Midbrain (tissue), 1 donor: ENCODE measurements around the gene COL15A1.

Source experiments
- DNase-seq: peaks from one replicate; lab custom pipeline; 2025; lab: John Stamatoyannopoulos, UW

COL15A1 gene

GRCh38 chr9:98916660-98917059, 27.0 kb upstream of the COL15A1 start:
- DNase-seq, result no peak

GRCh38 chr9:98917746-98918487, 25.8 kb upstream of the COL15A1 start:
- no peak for DNase-seq

DNA sequence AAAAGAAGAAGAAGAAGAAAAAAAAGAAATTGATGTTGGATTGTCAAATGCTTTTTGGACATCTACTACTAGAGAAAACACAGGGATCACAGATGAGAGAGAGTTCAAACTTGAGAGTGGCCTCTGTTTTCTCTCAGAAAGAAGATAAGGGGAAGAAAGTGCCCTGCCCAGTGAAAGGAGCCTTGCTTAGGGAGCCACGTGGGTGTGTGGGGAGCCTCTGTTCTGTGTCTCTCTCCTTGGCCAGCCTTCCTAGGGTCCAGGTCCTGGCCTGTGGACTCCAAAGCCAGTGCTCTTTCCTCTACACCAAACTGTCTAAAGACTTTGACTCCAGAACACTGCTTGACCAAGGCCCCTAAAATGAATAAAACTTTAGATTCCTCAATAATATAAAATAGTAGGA, 22.0 kb upstream of the COL15A1 start:
- DNase-seq, result no peak

DNA sequence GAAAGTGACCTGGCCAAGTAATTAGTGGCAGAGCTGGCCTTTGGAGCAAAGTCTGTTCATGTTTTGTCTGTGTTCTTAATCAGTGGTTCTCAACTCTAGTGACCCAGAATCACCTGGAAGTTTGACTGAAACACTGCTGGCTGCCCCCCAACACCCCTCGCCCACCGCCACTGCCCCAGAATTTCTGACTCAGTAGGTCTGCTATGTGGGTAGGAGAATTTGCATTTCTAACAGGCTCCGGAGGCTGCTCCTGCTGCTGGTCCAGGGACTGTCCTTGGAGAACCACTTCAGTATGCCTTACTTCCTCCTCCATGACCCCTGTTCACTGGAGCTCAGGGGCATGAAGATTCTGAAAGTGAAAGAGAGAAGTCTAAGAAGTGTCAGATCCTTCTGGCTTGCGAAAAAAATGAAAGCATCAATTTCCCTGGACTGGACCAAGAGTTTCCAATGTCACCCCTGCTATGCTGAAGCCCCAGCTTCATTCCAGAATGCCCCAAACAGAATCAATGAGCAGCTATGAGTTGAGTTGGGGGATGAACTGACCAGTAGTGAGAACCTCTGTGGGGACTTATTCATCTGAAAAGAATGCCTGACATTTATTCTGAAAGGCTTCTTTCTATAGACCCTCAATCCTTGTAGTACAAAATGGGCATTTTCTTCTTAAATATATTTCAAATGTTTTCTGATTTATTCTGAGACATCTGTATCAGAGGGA, 20.8 kb upstream of the COL15A1 start:
- DNase-seq, result peak; percentile 35

GRCh38 chr9:98923451-98924123, 20.1 kb upstream of the COL15A1 start:
- DNase-seq, result no peak

DNA sequence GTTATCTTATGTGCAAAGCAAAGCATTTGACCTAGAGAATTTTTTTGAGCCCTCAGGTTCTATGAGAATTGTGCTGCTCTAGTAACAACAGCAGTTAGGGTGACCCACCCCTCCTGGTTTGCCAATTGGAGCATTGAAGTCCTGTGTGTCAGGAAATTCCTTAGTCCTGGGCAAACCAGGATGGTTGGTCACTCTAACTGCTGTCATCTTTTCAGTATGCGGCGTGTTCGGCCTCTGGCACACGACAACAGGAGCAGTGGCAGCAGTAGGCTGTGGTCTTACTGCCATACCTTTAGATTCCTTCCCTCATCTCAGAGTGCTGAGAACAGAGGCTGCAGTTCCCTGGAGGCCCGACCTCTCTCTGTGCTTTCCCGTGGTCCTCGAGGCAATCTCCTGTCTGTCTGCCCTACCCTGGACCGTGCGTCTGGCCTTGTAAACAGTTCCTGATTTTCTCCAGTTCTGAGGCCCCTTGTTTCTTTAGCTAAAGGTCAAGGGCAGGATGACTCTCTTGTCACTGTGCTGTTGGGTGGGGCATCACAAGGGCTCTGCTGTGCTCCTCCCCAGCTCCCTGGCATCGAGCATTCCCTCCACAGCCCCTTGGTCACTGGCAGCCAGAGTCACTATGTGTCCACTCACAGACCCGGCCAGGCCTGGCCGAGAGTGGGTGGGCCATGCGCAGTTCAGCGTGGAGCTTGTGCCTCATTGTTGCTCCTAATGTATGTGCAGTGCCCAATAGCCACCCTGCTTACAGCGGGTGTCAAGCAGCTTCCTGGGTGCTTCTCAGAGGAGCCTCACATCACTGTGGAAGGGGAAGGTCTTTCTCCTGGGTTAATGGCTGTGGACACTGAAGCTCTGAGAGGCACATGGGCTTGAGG, 18.5 kb upstream of the COL15A1 start:
- DNase-seq, result no peak

DNA sequence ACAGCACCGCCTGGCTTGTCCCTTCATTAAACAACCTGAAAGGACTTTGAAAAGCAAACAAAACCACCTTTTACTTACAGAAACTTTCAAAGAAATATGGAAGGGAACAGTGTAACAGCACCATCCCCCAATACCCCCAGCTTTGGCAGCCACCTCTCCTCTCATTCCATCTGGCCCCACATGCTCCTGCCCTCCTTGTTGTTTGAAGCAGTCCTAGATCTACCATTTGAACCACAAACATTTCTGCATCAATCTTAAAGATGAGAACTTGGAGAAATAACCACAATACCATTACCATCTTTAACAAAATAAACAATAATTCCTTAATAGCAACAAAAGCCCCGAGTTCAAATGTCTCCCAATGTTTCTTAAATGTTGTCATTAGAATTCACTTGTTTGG, 17.8 kb upstream of the COL15A1 start:
- no peak for DNase-seq

GRCh38 chr9:98927724-98928123, 16.0 kb upstream of the COL15A1 start:
- no peak for DNase-seq

DNA sequence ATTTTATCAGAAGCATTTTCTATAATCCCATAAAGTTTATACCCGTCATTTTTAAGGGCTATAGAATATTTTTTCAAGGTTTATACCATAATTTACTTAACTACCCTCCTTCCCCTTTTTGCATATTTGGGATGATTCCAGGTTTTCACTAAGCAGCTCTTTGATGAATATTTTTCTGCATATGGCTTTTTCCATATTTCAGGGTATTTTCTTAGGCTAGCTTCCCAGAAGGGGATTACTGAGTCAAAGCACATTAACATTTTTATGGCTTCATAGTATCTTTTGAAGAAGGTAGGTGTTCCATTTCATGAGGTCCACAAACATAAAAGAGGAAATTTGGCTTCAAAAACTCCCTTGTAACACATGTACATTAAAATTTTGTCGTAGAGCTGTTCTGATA, 14.6 kb upstream of the COL15A1 start:
- no peak for DNase-seq

DNA sequence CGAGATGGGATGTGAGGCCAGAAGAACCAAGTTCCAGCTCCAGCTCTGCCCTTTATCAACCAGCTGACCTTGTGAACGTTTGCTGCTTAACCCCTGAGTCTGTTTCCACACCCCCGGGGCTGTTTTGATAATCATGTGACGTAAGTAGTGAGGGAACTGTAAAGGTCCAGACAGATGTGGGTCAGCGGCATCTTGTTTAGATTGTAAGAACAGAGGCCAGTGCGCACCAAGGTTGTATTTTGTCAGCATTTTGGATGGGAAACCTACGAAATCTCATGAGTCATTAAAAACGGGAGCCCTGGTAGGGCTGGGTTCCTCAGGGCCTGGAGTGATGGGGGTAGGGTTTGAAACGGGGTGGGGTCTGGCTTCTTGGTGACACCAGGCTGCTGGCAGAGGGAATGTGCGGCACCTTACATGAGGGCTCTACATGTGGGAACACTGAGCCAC, 13.8 kb upstream of the COL15A1 start:
- DNase-seq, result no peak

GRCh38 chr9:98930792-98931191, 12.9 kb upstream of the COL15A1 start:
- no peak for DNase-seq

DNA sequence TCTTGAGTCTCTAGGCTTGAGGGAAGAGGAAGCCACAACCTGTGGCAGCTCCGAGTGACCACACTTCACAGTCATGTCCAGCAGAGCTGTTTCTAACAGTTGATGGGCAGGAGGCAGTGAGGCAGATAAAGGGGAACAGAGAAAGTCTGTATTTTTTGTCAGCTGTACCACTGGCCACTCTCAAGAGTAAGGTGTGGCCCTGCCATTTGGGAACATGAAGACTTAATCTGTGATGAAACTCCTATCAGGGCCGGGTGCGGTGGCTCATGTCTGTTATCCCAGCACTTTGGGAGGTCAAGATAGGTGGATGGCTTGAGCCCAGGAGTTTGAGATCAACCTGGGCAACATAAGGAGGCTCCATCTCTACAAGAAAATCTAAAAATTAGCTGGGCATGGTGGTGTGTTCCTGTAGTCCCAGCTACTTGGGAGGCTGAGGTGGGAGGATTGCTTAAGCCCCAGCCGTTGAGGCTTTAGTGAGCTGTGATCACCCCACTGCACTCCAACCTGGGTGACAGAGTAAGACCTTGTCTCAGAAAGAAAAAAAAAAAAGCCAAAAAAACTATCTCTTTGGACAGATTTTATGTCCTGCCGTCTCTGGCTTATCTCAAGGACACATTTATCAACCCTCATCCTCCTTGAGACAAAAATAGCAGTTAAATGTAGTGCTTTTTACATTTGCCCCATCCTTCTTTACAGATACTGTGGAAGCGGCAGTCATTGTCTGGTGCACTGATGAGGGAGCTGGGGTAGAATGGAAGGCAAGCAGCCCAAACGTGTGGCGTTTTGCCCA, 11.9 kb upstream of the COL15A1 start:
- no peak for DNase-seq

- no peak for DNase-seq
Observed at GRCh38 chr9:98933185-98933584, 10.5 kb upstream of the COL15A1 start.

DNA sequence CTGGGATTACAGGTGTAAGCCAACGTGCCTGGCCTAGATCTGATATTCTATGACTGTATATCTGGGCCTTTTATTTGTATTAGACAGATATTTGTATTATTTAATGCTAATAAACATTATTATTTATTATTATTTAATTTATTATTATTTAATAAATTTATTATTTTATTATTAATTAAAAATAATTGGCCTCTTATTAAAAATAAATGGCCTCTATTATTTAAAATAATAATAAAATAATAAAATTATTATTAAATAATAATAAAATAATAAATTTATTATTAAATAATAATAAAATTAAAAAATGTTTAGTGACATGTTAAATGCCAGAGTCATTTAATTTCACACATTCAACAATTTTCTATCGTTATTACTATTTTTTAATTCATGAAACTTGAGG, 9.8 kb upstream of the COL15A1 start:
- no peak for DNase-seq

DNA sequence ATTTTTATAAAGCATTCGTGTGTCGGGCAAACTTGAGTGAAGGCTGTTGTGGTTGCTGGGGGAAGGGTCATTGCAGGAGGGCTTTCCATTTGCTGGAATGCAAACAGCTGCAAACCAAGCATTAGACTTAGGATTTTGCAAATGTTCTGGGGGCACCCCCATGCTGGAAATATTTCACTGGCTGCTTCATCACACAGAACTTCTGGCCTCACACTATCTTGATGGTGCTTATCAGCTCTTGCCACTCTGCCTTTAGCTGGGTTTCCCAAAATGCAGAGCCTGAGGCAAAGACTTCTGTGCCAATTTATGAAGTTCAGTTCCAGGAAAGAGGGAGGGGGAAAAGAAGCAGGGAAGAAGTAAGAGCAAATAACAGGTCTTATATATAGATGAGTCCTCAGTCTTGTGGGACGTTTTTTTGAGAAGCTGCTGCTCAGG, 8.6 kb upstream of the COL15A1 start:
- DNase-seq, result no peak

DNA sequence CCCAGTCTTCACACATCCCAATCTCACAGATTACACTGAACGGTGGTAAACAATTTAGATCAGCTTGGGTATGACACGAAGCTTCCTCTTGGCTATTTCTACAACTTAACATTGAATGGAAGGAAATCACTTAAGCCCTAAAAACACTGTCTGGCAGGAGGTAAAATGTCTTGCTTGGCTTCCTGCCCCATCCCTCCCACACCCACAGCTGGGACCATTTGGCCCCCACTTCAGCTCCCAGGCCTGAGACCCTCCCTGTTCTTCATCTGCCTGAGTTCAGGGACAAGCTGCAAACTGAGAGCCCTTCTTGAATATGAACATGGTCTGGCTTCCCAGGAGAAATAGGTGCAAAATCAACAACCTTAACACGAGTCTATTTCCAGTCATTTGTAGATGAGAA, 3.4 kb upstream of the COL15A1 start:
- DNase-seq, result no peak

- DNase-seq, result no peak
Observed at GRCh38 chr9:98941946-98942523, 1.7 kb upstream of the COL15A1 start.

DNA sequence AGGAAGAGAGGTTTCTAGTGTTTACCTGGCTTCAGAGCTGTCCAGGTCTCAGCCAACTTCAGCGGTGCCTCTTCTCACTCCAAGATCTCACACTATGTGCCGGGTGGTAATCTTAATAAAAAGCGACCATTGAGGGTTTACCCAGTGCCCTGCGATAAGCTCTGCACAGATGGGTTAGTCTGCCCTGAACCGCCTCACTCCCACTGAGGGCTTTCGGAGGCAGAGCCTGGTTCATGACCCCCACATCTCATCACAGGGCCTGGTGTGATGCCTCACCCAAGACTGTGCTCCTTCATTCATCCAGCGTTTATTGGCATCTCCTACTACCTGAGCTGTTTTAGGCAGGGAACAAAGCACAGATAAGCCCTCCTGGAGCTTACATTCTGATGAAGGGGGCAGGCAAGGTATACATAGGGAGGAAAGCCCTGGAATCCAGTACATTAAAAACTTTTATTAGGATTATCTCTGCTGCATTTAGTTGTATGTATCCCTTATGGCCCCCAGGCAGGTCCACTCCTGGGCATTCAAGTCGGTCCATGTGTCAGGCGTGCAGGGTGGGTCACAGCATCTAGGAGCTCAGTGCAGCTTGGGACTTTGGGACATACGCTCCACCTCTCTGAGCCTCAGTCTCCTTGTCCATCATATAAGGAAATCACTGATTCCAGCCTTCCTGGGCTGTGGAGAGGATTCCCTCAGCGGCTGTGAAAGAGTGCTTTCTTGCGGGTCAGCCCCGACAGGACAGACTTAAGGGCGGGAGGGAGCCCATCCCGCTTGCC, 613 bp upstream of the COL15A1 start:
- DNase-seq, result no peak

- DNase-seq, result no peak
Observed at GRCh38 chr9:98944057-98944733, 488 bp downstream of the COL15A1 start.

GRCh38 chr9:98944734-98945074, 997 bp downstream of the COL15A1 start:
- DNase-seq, result no peak
